ENCODE data around the gene FASTK. TPM values are rescaled to one million over a fixed set of nuclear protein-coding genes. Genes with fewer than 3 reads are reported as not detected.

The FASTK gene
- total RNA-seq, 4 donors from 2014 or later: 69.9 to 139 (median 79.7) TPM

DNA sequence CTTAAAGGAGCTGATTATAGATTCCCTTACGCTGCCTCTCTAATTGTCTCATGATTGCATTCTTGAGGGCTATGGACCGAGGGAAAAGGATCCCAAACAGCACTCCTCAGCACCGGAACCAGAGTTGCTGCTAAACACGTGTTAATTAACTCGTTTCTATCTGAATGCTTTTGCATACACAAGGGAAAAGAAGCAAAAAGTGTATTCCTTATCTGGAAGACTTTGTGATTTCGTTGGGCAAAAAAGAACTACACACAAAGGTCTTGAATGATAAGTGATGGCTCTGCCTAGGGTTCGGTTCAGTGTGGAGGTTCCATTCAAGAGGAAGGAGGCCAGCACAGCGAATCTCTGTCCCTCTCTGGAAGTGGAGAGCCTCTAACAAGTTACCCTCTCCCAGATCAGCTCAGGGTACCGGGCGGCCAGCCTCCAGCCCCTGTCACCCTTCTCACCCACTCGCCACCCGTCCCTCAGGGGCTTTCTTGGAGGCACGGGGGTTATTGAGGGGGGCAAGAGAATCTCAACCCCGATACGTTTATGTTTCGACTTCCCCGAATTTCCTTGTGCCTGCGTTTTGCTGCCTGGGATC, 21.7 kb downstream of the FASTK start:
- Histone ChIP-seq H3K27me3 (no peaks in the 10 kb centered on the region), H3K4me3 (peak overlapping the region; percentile 72 to 91 (median 80)), H3K4me1 (peaks cover 0 to 60% (median 42%) of the 10 kb centered on the region in 4 donors), H3K36me3 (peaks cover 0 to 16% (median 0%) of the 10 kb centered on the region in 3 donors), H3K9me3 (no peaks in the 10 kb centered on the region), H3K27ac (peak overlapping the region; percentile 93 to 97 (median 96))
- 4 to 5% methylated on average over 18 of the region's 18 CpGs for WGBS, 2 donors
- no peak for DNase-seq (ENCODE audit: low spot score in 2 of 2)
- no peak for TF ChIP-seq POLR2A (IDR thresholded peaks at IDR 0.05)

DNA sequence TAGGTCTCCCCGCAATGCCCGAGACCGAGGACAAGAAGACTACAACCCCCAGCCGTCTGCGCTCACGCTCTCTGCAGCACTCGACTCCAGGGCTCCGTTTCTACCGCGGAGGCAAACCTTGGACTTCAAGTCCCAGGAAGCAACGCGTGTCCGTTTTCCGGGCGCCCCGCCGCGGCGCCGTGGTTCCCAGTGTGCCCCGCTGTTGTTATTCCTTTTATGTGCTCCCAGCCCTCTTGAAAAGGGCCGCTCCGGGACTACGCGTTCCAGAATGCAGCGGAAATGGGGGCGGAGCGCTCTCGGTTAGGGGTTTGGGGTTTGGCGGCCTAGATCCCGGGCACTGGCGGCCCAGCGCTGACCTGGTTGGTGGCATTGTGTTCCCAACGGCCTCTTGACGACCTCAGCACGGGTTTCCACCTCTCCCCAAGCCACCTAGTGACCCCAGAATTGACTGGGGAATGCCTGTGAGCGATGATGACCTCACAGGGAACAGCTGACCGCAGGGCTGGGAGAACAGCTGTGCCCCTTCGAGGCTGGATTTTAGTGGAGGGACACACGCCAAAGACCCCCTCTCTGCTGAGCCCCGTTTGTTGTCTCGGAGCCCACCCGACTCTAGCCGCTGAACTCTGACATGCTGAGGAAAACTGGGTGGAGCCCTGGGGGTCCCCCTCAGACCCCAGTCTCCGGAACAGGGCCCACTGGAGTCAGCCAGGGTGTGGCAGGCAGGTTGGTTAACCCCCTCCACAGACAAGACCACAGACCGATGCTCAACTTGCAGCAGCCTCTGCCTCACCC, 22.4 kb downstream of the FASTK start:
- Histone ChIP-seq H3K4me1 (peaks cover 0 to 53% (median 42%) of the 10 kb centered on the region in 4 donors), H3K36me3 (peaks cover 0 to 22% (median 0%) of the 10 kb centered on the region in 3 donors), H3K27me3 (no peaks in the 10 kb centered on the region), H3K9me3 (no peaks in the 10 kb centered on the region), H3K4me3 (peak overlapping the region; percentile 39 to 91 (median 79)), H3K27ac (peak overlapping the region; percentile 93 to 97 (median 96))
- DNase-seq (ENCODE audit: low spot score in 2 of 2): peak; percentile 95 to 97
- WGBS, 2 donors: 0% methylated on average over 21 to 39 of the region's 46 CpGs
- TF ChIP-seq POLR2A (IDR thresholded peaks at IDR 0.05): peak; percentile 77 to 97
- peak; percentile 93 to 98 for TF ChIP-seq EP300 (IDR thresholded peaks at IDR 0.05)
- TF ChIP-seq, protein P1, sequence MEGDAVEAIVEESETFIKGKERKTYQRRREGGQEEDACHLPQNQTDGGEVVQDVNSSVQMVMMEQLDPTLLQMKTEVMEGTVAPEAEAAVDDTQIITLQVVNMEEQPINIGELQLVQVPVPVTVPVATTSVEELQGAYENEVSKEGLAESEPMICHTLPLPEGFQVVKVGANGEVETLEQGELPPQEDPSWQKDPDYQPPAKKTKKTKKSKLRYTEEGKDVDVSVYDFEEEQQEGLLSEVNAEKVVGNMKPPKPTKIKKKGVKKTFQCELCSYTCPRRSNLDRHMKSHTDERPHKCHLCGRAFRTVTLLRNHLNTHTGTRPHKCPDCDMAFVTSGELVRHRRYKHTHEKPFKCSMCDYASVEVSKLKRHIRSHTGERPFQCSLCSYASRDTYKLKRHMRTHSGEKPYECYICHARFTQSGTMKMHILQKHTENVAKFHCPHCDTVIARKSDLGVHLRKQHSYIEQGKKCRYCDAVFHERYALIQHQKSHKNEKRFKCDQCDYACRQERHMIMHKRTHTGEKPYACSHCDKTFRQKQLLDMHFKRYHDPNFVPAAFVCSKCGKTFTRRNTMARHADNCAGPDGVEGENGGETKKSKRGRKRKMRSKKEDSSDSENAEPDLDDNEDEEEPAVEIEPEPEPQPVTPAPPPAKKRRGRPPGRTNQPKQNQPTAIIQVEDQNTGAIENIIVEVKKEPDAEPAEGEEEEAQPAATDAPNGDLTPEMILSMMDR (IDR thresholded peaks at IDR 0.05): peak in 2 of 5 experiments; percentile 27 to 28

DNA sequence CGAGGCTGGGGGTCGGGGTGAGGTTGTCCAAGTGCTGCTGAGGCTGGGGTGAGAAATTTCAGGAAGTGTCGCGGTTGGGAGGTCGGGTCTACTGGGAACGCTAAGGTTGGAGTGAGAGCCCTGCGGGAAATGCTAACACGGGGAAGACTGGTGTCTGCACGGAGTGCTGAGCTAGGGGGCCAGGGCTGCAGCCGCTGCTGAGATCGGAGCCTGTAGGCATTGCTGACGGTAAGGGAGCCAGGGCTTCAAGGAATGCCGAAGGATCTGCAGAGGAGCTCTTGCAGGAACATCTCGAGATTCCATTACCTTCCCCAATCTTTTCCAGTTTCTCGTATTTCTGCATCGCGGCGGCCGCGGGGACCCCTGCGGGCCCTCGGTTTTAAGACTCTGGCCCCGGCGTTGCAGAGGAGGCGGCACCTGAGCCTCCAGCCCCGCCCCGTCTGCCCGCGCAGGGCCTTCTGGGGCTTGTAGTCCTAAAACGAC, 23.1 kb downstream of the FASTK start, which contains the start of gene CDK5:
TSS of gene CDK5 (minus strand) at position 392 of the 483 bp plus-strand sequence. CDS start at position 343, 49 bp downstream.
- DNase-seq (ENCODE audit: low spot score in 2 of 2): peak in 1 of 2 donors; percentile 32
- H3K9me3 ChIP-seq: no peaks in the 10 kb centered on the region
- peaks cover 0 to 28% (median 0%) of the 10 kb centered on the region in 3 donors for H3K36me3 ChIP-seq
- H3K4me3 ChIP-seq: peak within 1 kb of the TSS; percentile 39 to 91 (median 79)
- WGBS, 2 donors: 1% methylated on average over 13 to 30 of the region's 30 CpGs
- no peak for TF ChIP-seq POLR2A (IDR thresholded peaks at IDR 0.05)
- TF ChIP-seq, protein P1 (IDR thresholded peaks at IDR 0.05): no peak
- no peak for TF ChIP-seq EP300 (IDR thresholded peaks at IDR 0.05)
- peaks cover 0 to under 1% of the 10 kb centered on the region in 2 donors for H3K27me3 ChIP-seq
- H3K4me1 ChIP-seq: peaks cover 0 to 47% (median 37%) of the 10 kb centered on the region in 4 donors
- peak within 1 kb of the TSS; percentile 93 to 97 (median 96) for H3K27ac ChIP-seq

DNA sequence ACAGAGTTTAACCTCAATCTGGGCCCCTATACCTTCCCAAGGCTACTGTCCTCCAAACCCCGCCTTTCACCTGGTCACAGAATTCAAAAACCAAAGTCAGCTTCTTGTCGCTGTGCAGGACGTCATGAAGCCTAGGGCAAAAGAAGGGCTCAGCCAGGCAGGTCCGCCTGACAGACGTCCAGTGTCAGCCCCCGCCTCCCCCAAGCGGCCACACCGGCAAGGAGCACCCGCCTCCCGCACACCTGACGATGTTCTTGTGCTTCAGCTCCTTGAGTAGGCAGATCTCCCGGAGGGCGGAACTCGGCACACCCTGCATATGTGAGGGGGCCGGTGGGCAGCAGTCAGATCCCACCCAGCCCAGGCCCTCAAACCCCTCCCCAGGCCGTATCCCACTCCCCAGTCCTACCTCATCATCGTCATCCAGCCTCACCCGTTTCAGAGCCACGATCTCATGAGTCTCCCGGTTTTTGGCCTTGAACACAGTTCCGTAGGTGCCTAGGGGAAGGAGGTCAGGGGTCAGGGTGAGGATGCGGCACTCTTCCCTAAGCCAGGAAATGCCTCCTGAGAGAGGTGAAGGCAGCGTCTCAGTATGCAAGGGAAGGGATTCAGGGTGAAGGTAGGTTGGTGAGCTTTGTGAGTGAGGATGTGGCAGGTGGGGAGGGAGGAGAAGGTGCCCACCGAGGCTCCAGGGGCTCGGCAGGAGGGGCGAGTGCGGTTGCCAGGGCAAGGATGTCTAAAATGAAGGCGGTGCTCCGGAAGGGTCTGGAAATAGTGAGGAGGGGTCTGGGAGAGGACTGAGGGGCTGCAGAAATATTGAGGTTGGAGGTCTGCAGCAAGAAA, 23.7 kb downstream of the FASTK start:
- H3K27me3 ChIP-seq: peaks cover 0 to 6% of the 10 kb centered on the region in 2 donors
- H3K36me3 ChIP-seq: peaks cover 0 to 35% (median 0%) of the 10 kb centered on the region in 3 donors
- TF ChIP-seq EP300 (IDR thresholded peaks at IDR 0.05): no peak
- TF ChIP-seq, protein P1 (IDR thresholded peaks at IDR 0.05): no peak
- TF ChIP-seq POLR2A (IDR thresholded peaks at IDR 0.05): no peak
- H3K4me1 ChIP-seq: peaks cover 0 to 40% (median 32%) of the 10 kb centered on the region in 4 donors
- DNase-seq (ENCODE audit: low spot score in 2 of 2): no peak
- peak overlapping the region in 2 of 4 donors; percentile 95 to 97 for H3K27ac ChIP-seq
- H3K4me3 ChIP-seq: peak overlapping the region; percentile 39 to 91 (median 79)
- no peaks in the 10 kb centered on the region for H3K9me3 ChIP-seq
- 21 to 38% methylated on average over 17 to 29 of the region's 29 CpGs for WGBS, 2 donors

DNA sequence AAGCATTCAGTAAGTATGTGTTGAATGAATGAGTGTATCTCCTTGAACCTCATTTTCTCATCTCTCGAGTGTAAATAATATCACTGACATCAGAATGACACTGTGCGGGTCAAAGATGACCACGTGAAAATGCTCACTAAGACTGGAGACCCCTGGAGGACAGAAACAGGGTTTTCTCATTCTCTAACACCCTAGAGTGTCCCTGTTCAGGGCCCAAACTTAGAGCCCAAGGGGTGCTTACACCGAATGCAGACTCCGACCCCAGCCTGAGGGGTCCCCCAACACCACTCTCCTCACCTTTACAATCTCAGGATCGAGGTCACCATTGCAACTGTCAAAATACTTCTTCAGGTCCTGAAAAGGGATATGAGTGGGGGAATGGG, 24.3 kb downstream of the FASTK start:
- H3K36me3 ChIP-seq: peaks cover 0 to 36% (median 0%) of the 10 kb centered on the region in 3 donors
- H3K4me3 ChIP-seq: no peak overlapping the region
- 81 to 86% methylated on average over 6 of the region's 6 CpGs for WGBS, 2 donors
- H3K9me3 ChIP-seq: no peaks in the 10 kb centered on the region
- TF ChIP-seq EP300 (IDR thresholded peaks at IDR 0.05): no peak
- TF ChIP-seq, protein P1 (IDR thresholded peaks at IDR 0.05): no peak
- no peak for TF ChIP-seq POLR2A (IDR thresholded peaks at IDR 0.05)
- H3K4me1 ChIP-seq: peaks cover 0 to 38% (median 27%) of the 10 kb centered on the region in 4 donors
- no peak for DNase-seq (ENCODE audit: low spot score in 2 of 2)
- peaks cover 0 to 6% of the 10 kb centered on the region in 2 donors for H3K27me3 ChIP-seq
- H3K27ac ChIP-seq: no peak overlapping the region
